PC-3 (cell line): ENCODE data around the gene ST6GAL1.

Experiments
- CTCF ChIP-seq: fragments of 300-600 bp; sonication (generic); conservative IDR thresholded peaks from 2 replicates; pipeline ENCODE4 v1.5.1; 2017; ENCODE audit warnings: antibody characterized with exemption, low read depth, mild to moderate bottlenecking, low read length
- EZH2 ChIP-seq: fragments of 300-600 bp; sonication (generic); IDR thresholded peaks from one replicate; pipeline ENCODE4 v1.6.1; 2017; ENCODE audit warnings: antibody characterized with exemption, mild to moderate bottlenecking, low read length; ENCODE audit not compliant: unreplicated experiment
- EZH2phosphoT487 ChIP-seq: fragments of 300-600 bp; sonication (generic); IDR thresholded peaks from 2 replicates; pipeline ENCODE4 v1.6.1; 2018; ENCODE audit warnings: mild to moderate bottlenecking, antibody characterized with exemption, low read length, borderline replicate concordance

- TF ChIP-seq EZH2 (no peak), CTCF (no peak), EZH2phosphoT487 (no peak)
Measured at GRCh38 chr3:186985661-186986364, 55.5 kb downstream of the ST6GAL1 start.
